ENCODE data around the gene PPARD. TPM values are rescaled to one million over a fixed set of nuclear protein-coding genes. Genes with fewer than 3 reads are reported as not detected.

The PPARD gene
- total and polyA plus RNA-seq, 2 of the 13 experiments (the other 11 are each of a cell fraction or from before 2014, with no cell fraction given) = 6.1 to 13.3 TPM

- TF ChIP-seq ZHX1 (CRISPR knock-in tag; IDR thresholded peaks at IDR 0.05; ENCODE audit: low read depth) (0 out of 2 replicates have a peak, but pooled peaks have one; percentile 55), CTCF (CRISPR knock-in tag; IDR thresholded peaks at IDR 0.05) (no peak), ZBTB7B (CRISPR knock-in tag; IDR thresholded peaks at IDR 0.05) (peak; percentile 22; the same call in 1 of the 2 replicates), NR2F6 (IDR thresholded peaks at IDR 0.05) (peak; percentile 89), NR2F6 (CRISPR knock-in tag; IDR thresholded peaks at IDR 0.05) (peak; percentile 86), NFIC (IDR thresholded peaks at IDR 0.05; ENCODE audit: low read length) (no peak), YEATS2 (CRISPR knock-in tag; IDR thresholded peaks at IDR 0.05; ENCODE audit: borderline replicate concordance) (0 out of 2 replicates have a peak, but pooled peaks have one; percentile 46), ZNF101 (CRISPR knock-in tag; IDR thresholded peaks at IDR 0.05; ENCODE audit: borderline replicate concordance, low read depth) (no peak), RORA (CRISPR knock-in tag; IDR thresholded peaks at IDR 0.05) (no peak), ZNF318 (CRISPR knock-in tag; IDR thresholded peaks at IDR 0.05) (no peak), TFDP2 (CRISPR knock-in tag; IDR thresholded peaks at IDR 0.05) (0 out of 2 replicates have a peak, but pooled peaks have one; percentile 30), PATZ1 (CRISPR knock-in tag; IDR thresholded peaks at IDR 0.05) (peak; percentile 42; the same call in 1 of the 2 replicates)
Measured at GRCh38 chr6:35371494-35372262, 29.3 kb downstream of the PPARD start (continued).

All from HepG2 (cell line).